Measurements from ENCODE around the gene PLIN1.

The PLIN1 gene

GRCh38 chr15:89633585-89633984 is 45.6 kb downstream of the PLIN1 start:
- no peak for DNase-seq (ENCODE audit: low read depth)
- H3K4me3 ChIP-seq (ENCODE audit: low read depth, low read length), result no peak overlapping the region
- no peak for TF ChIP-seq CTCF (IDR thresholded peaks at IDR 0.05; ENCODE audit: control insufficient read depth, extremely low read depth, insufficient read depth)

GRCh38 chr15:89632563-89633430 is 46.4 kb downstream of the PLIN1 start:
- no peak for TF ChIP-seq CTCF (IDR thresholded peaks at IDR 0.05; ENCODE audit: control insufficient read depth, extremely low read depth, insufficient read depth)
- DNase-seq (ENCODE audit: low read depth), result peak; percentile 84
- H3K4me3 ChIP-seq (ENCODE audit: low read depth, low read length), result no peak overlapping the region

GRCh38 chr15:89631902-89632264 is 47.3 kb downstream of the PLIN1 start:
- H3K4me3 ChIP-seq (ENCODE audit: low read depth, low read length), result no peak overlapping the region
- no peak for TF ChIP-seq CTCF (IDR thresholded peaks at IDR 0.05; ENCODE audit: control insufficient read depth, extremely low read depth, insufficient read depth)
- DNase-seq (ENCODE audit: low read depth), result no peak

- no peak for DNase-seq (ENCODE audit: low read depth)
- H3K4me3 ChIP-seq (ENCODE audit: low read depth, low read length), result no peak overlapping the region
- no peak for TF ChIP-seq CTCF (IDR thresholded peaks at IDR 0.05; ENCODE audit: control insufficient read depth, extremely low read depth, insufficient read depth)
Observed at GRCh38 chr15:89630974-89631901, 47.9 kb downstream of the PLIN1 start.

GRCh38 chr15:89630260-89630659 is 48.9 kb downstream of the PLIN1 start:
- H3K4me3 ChIP-seq (ENCODE audit: low read depth, low read length), result no peak overlapping the region
- TF ChIP-seq CTCF (IDR thresholded peaks at IDR 0.05; ENCODE audit: control insufficient read depth, extremely low read depth, insufficient read depth), result no peak
- DNase-seq (ENCODE audit: low read depth), result no peak

- no peak for TF ChIP-seq CTCF (IDR thresholded peaks at IDR 0.05; ENCODE audit: control insufficient read depth, extremely low read depth, insufficient read depth)
- no peak overlapping the region for H3K4me3 ChIP-seq (ENCODE audit: low read depth, low read length)
- no peak for DNase-seq (ENCODE audit: low read depth)
Observed at GRCh38 chr15:89629829-89630228, 49.3 kb downstream of the PLIN1 start.
